SJSA1 (cell line): Measurements from ENCODE around the gene TENM4. TPM values are rescaled to one million over a fixed set of nuclear protein-coding genes. Genes with fewer than 3 reads are reported as not detected.

ENCODE experiments used
- DNase-seq, 2 experiments: peaks; one replicate each; pipeline ENCODE4 v3.0.0-alpha.2; 2015 to 2020; ENCODE audit warnings: low spot score in 2 of 2, low read depth in 1 of 2
- H3K27ac ChIP-seq: fragments of 250-450 bp; sonication (Bioruptor Pico); 2 replicates; pipeline ENCODE4 v1.5.1; 2020; ENCODE audit warnings: mild to moderate bottlenecking, moderate library complexity
- H3K27me3 ChIP-seq: fragments of 250-450 bp; sonication (Bioruptor Pico); replicated peaks from 2 replicates; pipeline ENCODE4 v1.5.1; 2020; ENCODE audit warnings: mild to moderate bottlenecking, moderate library complexity
- H3K36me3 ChIP-seq: fragments of 250-450 bp; sonication (Bioruptor Pico); 2 replicates; pipeline ENCODE4 v1.5.1; 2020; ENCODE audit warnings: mild to moderate bottlenecking
- H3K4me1 ChIP-seq: fragments of 250-450 bp; sonication (Bioruptor Pico); replicated peaks from 2 replicates; pipeline ENCODE4 v1.6.1; 2021; ENCODE audit warnings: mild to moderate bottlenecking
- H3K4me3 ChIP-seq: fragments of 250-450 bp; sonication (Bioruptor Pico); 2 replicates; pipeline ENCODE4 v1.5.1; 2020; ENCODE audit warnings: mild to moderate bottlenecking
- H3K9me3 ChIP-seq: fragments of 250-450 bp; sonication (Bioruptor Pico); replicated peaks from 2 replicates; pipeline ENCODE4 v1.5.1; 2020; ENCODE audit warnings: mild to moderate bottlenecking
- total RNA-seq: library from RNA; depleted of rRNA; stranded (reverse); fragments of >200 nt; shearing (Covaris generic); gene quantifications from 2 replicates; pipeline ENCODE4 v1.2.3, GENCODE V29; 2014

The TENM4 gene
- total RNA-seq, 1 experiment from 2014 or later = not detected

DNA sequence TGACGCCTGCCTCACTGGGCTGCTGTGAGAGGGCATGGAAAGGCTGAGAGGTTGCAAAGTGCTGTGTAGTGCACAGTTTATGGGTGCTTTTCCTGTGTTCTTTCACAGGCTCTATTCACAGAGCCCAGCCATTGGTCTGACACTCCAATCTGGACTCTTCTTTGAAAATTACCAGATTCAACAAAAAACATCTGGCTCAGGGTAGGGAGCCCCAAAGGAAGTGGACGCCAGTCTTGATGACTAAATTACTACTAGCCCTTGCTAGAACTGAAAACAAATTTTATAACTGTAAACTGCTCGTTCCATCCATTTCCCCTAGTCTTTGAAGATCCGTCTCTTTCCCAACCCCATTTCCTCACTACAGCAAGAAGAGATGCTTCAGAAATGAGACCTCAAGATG, 178.6 kb downstream of the TENM4 start:
- no peak overlapping the region for H3K27ac ChIP-seq
- DNase-seq = no peak

DNA sequence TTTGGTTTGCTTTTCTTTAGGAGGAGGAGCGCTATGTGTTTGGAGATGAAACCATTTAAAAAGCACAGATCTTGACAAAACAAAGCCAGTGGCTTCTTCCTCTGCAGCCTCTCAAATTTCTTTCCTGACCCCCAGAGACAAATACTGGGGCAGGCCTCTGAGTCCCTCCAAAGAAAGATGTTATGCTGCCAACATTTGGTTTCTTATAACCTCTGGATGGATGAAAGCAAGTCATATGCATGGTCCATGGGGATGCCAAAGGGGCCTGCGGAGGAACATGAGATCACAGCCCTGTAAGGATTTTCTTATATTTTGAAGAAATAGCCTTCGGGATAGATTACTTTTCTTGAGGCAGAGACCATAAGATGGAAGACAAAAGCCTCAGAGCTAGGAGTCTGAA, 179.1 kb downstream of the TENM4 start:
- no peaks in the 10 kb centered on the region for H3K9me3 ChIP-seq
- no peaks in the 10 kb centered on the region for H3K27me3 ChIP-seq
- H3K27ac ChIP-seq = no peak overlapping the region
- no peaks in the 10 kb centered on the region for H3K36me3 ChIP-seq
- H3K4me3 ChIP-seq = no peak overlapping the region
- no peaks in the 10 kb centered on the region for H3K4me1 ChIP-seq
- no peak for DNase-seq

More for the DNA sequence above, 178.6 kb downstream of the TENM4 start:
- H3K27me3 ChIP-seq = no peaks in the 10 kb centered on the region
- no peak overlapping the region for H3K4me3 ChIP-seq
- H3K9me3 ChIP-seq = no peaks in the 10 kb centered on the region
- H3K36me3 ChIP-seq = no peaks in the 10 kb centered on the region
- H3K4me1 ChIP-seq = no peaks in the 10 kb centered on the region

DNA sequence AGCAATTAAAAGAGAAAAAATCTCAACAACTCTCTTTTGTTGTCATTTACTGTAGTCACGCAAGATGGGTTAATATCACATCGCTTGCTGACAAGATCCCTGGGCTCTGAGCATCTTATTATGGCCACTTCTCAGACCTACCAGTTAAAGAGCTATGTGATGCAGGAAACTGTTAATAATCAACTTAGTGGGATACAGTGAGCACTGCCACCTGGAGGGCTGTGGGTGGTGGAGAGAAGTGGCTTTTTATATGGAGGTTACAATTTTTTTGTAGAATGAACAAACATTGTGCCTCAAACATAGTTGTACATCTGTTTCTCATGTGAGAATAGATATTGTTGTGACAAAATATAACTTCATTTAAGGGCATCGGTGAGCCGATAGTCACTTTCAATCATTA, 181.0 kb downstream of the TENM4 start:
- Histone ChIP-seq H3K9me3 (no peaks in the 10 kb centered on the region), H3K4me1 (no peaks in the 10 kb centered on the region), H3K4me3 (no peak overlapping the region), H3K27ac (no peak overlapping the region), H3K27me3 (no peaks in the 10 kb centered on the region), H3K36me3 (no peaks in the 10 kb centered on the region)
- no peak for DNase-seq

DNA sequence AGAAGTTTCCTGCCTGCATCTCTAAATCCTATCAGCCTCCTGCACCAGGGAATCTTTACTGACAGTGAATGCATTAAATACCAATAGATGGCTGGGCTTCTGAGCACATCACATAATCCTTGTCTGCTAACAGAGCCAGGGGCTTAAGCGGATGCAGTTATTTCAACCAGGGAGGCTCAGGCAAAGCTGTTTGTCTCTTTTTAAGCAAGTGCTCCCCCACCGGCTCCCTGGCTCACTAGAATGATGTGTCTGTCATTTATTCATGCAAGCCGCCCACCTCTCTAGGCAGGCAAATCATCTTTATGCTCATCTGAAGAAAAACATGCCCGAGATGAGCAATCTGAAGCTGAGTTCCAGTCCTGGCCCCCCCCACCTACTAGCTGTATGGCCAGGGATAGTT, 182.3 kb downstream of the TENM4 start:
- no peak overlapping the region for H3K27ac ChIP-seq
- H3K4me3 ChIP-seq = no peak overlapping the region
- no peaks in the 10 kb centered on the region for H3K36me3 ChIP-seq
- H3K9me3 ChIP-seq = no peaks in the 10 kb centered on the region
- DNase-seq = no peak
- no peaks in the 10 kb centered on the region for H3K4me1 ChIP-seq
- H3K27me3 ChIP-seq = no peaks in the 10 kb centered on the region

DNA sequence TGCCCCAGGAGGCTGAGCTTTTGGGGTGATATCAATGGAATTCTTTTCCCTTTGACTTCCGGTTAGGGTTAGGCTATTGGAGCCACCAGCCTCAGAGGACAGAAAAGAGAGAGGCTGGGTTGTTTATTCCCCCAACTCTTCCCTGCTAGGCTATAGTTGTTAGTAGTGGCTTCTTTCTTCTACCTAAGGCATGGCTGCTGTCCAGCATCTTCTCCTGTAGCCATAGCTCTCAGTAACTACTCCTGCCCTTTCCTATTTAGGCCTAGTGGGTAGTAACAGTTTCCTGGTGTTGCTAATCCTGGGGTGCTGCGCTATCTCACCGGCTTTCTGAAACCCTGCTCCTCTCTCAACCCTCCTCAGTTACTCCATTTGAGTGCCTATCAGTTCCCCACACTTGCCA, 184.9 kb downstream of the TENM4 start:
- no peaks in the 10 kb centered on the region for H3K36me3 ChIP-seq
- H3K9me3 ChIP-seq = no peaks in the 10 kb centered on the region
- DNase-seq = no peak
- H3K27ac ChIP-seq = no peak overlapping the region
- H3K27me3 ChIP-seq = no peaks in the 10 kb centered on the region
- H3K4me1 ChIP-seq = no peaks in the 10 kb centered on the region
- no peak overlapping the region for H3K4me3 ChIP-seq

DNA sequence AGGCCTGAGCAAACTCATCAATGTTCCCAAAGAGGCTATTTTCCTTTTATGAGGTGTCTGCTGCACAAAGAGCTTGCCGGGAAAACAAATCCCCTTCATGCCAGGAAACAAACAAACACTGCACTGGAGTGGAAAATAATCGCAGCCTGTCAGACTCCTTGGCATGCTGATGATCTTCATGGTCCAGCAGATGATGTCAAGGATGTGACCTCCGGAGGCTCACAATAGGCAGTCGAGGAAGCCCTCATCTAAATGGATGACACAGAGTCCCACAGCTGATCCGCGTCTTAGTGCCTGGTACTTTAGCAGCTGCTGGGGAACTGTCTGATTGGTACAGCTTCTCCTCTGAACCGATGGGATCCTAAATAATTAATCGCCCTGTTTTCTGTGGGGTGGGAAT, 187.6 kb downstream of the TENM4 start:
- H3K27me3 ChIP-seq = no peaks in the 10 kb centered on the region
- no peaks in the 10 kb centered on the region for H3K4me1 ChIP-seq
- H3K9me3 ChIP-seq = no peaks in the 10 kb centered on the region
- H3K4me3 ChIP-seq = no peak overlapping the region
- DNase-seq = no peak
- no peak overlapping the region for H3K27ac ChIP-seq
- no peaks in the 10 kb centered on the region for H3K36me3 ChIP-seq

DNA sequence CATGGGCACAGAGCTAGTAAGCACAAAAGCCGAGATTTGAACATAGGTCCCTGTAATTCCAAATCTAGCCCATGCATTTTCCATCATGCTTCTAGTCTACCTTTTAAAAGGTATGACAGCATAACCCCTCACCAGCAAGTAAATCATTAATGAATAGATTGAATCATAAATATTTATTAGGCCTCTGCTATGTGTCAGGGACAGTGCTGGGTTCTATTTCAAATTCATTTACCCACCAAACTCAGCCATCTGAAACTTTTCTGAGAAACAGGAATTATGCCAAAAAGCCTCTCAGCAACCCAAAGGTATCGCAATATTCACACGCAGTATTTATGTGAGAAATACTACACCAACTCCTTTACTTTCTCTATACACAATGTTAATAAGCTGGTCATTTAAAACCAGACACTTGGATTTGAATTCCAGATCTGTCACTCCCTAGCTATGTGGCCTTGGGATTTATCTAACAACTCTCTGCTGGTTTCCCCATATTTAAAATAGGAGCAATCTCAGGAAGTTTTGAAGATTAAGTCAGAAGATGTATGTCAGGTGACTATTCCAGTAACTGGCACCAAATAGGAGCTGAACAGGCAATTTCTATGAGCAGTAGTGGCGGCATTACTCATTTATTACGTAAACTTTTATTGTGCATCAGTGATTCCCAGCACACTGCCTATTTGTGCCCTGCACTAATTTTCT, 191.4 kb downstream of the TENM4 start:
- Histone ChIP-seq H3K4me1 (peaks cover 7% of the 10 kb centered on the region), H3K27me3 (no peaks in the 10 kb centered on the region), H3K27ac (no peak overlapping the region), H3K9me3 (no peaks in the 10 kb centered on the region), H3K4me3 (no peak overlapping the region), H3K36me3 (no peaks in the 10 kb centered on the region)
- DNase-seq = no peak

DNA sequence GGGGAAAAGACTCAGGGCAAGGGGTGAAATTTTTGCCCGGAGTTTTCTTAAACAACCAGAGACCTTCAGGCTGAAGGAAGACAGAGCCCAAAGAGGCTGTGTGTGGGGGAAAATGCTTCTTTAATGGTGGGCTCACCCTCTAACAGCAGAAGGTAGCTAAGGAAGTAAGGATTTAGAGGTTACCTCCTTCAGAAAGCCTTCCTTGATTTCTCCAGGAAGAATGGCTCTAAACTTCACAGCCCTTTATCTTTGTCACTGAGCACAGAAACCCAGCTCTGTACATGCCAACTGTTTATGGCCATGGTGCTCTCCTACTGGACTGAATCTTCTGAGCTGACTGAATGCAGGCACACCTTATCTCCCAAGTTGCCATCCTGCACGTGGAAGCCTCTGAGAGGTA, 196.0 kb downstream of the TENM4 start:
- H3K36me3 ChIP-seq = no peaks in the 10 kb centered on the region
- DNase-seq = no peak
- H3K4me3 ChIP-seq = no peak overlapping the region
- peaks cover 24% of the 10 kb centered on the region for H3K4me1 ChIP-seq
- peak overlapping the region; percentile 51 for H3K27ac ChIP-seq
- H3K9me3 ChIP-seq = no peaks in the 10 kb centered on the region
- no peaks in the 10 kb centered on the region for H3K27me3 ChIP-seq

DNA sequence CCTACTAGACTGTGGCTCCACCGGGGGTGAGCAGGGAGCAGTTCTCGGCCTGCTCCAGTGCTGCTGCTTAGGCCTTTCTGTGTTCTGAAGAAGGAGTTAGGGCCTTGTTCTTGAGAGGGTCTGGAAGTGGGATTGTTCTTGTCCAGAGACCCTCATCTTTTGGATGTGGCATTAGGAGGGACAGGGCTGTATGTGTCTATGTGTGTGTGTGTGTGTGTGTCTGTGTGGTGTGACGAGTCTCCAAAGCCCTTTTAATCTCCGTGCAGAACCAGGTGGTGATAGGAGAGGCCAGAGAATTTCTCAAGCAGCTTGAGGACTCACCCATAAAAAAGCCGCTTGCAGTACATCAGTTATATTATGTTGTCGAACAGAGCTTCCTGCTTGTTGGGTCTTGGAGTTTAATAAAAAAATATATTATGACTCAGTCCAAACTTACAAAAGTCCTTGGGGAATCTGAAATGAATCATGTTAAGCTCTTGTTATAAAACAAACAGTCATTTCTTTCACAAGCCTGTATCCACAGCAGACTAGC, 196.5 kb downstream of the TENM4 start:
- no peaks in the 10 kb centered on the region for H3K9me3 ChIP-seq
- H3K4me1 ChIP-seq = peaks cover 24% of the 10 kb centered on the region
- H3K36me3 ChIP-seq = no peaks in the 10 kb centered on the region
- H3K4me3 ChIP-seq = no peak overlapping the region
- DNase-seq = peak in 1 of 2 experiments; percentile 43
- no peaks in the 10 kb centered on the region for H3K27me3 ChIP-seq
- H3K27ac ChIP-seq = peak overlapping the region; percentile 51

DNA sequence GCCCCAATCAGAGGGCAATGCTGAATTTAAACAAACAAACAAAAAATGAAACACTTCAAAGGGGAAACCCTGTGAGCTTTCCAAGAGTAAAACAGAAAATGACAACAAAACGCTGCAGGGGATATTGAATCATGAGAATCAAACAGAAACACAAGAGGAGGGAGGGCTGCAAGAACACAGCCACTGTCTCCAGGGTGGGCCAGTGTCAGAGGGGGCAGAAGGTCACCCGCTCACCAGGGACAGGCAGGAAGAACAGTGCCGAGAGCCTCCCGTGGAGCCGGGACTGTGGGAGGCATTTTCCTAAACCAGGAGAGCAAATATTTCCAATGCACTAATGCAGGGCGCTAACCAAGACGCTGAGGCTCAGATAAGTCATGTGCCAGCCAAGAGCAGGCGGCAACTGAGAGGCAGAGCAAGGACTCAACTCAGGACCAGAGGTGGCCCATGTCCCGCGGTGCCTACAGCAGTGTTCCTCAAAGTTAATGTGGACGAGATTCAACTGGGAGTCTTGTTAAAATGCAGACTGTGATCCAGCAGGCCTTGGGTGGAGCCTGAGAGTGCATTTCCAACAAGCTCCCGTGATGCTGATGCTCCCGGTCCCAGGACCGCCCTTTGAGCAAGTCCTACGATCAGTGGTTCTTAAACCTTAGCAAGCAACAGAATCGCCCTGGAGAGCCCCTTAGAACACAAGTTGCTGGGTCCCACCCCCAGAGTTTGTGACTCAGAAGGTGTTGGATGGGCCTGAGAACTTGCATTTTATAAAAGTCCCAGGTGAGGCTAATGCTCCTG, 197.2 kb downstream of the TENM4 start:
- H3K4me3 ChIP-seq = no peak overlapping the region
- peak overlapping the region; percentile 51 for H3K27ac ChIP-seq

DNA sequence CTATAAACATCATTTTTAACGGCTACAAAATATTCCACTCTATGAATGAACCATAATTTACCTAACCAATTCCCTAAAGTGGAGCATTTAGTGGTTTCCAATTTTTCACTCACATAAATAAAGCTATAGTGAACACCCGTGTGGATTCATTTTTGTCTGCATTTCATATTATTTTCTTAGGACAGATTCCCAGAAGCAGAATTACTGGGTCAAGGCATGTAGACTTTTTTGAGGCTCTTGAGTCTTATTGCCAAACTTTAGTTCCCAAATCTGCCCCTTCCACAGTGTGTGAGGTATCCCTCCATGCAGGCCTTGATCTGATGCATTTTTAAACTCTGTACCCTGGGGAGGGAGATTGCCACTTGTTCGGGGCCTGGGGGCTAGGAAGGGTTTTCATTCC, 198.2 kb downstream of the TENM4 start:
- no peak overlapping the region for H3K27ac ChIP-seq

More for the DNA sequence above, 197.2 kb downstream of the TENM4 start:
- Histone ChIP-seq H3K27me3 (no peaks in the 10 kb centered on the region), H3K36me3 (no peaks in the 10 kb centered on the region), H3K9me3 (no peaks in the 10 kb centered on the region), H3K4me1 (peaks cover 24% of the 10 kb centered on the region)
- peak; percentile 64 to 66 for DNase-seq

DNA sequence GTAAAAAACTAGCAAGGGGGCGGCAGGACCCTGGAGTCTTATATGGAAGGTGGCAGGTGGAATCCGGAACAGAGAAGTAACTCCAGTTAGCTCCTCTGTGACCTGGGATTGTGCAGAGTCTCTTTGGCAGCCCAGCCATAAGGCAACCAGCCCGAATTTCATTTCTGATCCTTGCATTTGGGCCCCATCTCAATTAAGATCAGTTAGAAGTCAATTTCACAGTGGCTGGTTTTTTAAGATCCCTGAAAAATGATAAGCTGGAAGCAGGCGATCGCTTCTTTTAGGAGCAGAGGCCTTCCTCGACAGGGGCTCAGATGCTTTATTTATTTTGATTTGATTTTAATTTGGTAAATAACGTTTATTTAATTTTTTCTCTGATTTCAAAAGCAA, 199.0 kb downstream of the TENM4 start:
- Histone ChIP-seq H3K36me3 (no peaks in the 10 kb centered on the region), H3K4me1 (peaks cover 36% of the 10 kb centered on the region), H3K27ac (no peak overlapping the region), H3K27me3 (no peaks in the 10 kb centered on the region), H3K4me3 (no peak overlapping the region), H3K9me3 (no peaks in the 10 kb centered on the region)
- no peak for DNase-seq

More for the DNA sequence above, 198.2 kb downstream of the TENM4 start:
- Histone ChIP-seq H3K36me3 (no peaks in the 10 kb centered on the region), H3K4me1 (peaks cover 29% of the 10 kb centered on the region), H3K27me3 (no peaks in the 10 kb centered on the region), H3K9me3 (no peaks in the 10 kb centered on the region), H3K4me3 (no peak overlapping the region)
- DNase-seq = no peak

DNA sequence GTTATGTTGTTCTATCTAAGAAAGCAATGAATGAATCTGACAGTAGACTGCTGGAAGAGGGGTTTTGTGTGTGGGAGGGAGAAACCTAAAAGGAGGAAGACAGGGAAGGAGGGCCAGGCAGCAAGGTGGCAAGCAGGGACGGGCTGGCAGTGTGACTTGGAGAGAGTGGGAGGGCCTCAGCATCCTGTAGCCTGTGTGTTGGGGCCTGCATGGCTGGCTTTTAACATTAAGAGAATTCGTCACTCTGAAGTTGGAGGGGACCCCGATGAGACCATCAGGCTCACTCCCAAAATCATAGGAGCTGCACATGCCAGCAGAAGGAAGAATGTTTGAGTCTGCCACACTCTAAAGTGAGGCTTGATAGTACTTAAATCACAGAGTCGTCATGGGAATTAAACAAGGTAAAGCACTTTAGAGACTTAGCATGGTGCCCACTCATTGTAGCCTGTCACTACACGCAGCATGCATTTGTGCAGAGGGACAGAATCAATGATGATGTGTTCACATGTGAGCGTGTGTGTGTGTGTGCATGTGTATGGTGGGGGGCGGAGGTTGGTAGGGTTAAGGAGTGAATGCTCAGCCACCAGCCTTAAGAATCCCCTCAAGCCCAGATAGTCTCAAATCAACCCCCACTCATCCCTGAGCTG, 199.5 kb downstream of the TENM4 start:
- no peaks in the 10 kb centered on the region for H3K36me3 ChIP-seq
- no peaks in the 10 kb centered on the region for H3K27me3 ChIP-seq
- no peaks in the 10 kb centered on the region for H3K9me3 ChIP-seq
- no peak for DNase-seq
- H3K4me1 ChIP-seq = peaks cover 38% of the 10 kb centered on the region
- H3K27ac ChIP-seq = no peak overlapping the region
- no peak overlapping the region for H3K4me3 ChIP-seq

DNA sequence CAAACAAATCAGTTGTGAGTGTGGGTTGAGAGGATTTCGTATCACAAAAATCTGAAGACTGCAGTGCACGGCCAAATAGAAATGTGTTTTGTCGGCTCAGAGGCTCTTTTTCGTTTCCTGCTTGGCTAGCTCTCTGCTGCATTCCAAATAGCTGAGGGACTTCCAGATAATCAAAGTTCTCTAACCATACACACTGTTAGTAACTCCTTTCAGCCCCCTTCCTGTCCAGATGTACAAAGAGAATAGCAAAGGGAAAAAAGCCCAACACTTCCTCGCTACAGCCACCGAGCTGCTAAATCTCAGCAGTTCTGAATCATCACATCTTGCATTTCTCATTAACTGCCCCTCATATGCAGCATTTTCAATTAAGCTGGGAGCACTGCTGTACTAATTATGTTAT, 203.1 kb downstream of the TENM4 start:
- Histone ChIP-seq H3K36me3 (no peaks in the 10 kb centered on the region), H3K4me1 (peaks cover 17% of the 10 kb centered on the region), H3K4me3 (no peak overlapping the region), H3K9me3 (no peaks in the 10 kb centered on the region), H3K27ac (peak overlapping the region; percentile 14; the same call in 1 of the 2 replicates), H3K27me3 (no peaks in the 10 kb centered on the region)
- peak in 1 of 2 experiments; percentile 19 for DNase-seq
